DMS 273 treated with DMSO at 0.1 percent for 48 hours (cell line): ENCODE results near the gene ATXN7L1.
A peak's percentile ranks its signal among the peaks of the same experiment; 100 is the strongest.

ENCODE experiments used
- DNase-seq: peaks from one replicate; lab custom pipeline; 2025; lab: John Stamatoyannopoulos, UW

The ATXN7L1 gene

GRCh38 chr7:105583061-105583460 lies 293.3 kb downstream of the ATXN7L1 start:
- no peak for DNase-seq

GRCh38 chr7:105581066-105581811 lies 295.2 kb downstream of the ATXN7L1 start, which contains the start of gene EFCAB10:
TSS of gene EFCAB10 (minus strand) at chr7:105581493. CDS start at chr7:105581463, 30 bp downstream.
- DNase-seq: peak; percentile 47

- DNase-seq: no peak
Observed at GRCh38 chr7:105580022-105580740, 296.2 kb downstream of the ATXN7L1 start.

GRCh38 chr7:105578496-105578895 lies 297.9 kb downstream of the ATXN7L1 start:
- no peak for DNase-seq

- DNase-seq: no peak
Observed at GRCh38 chr7:105577251-105577650, 299.1 kb downstream of the ATXN7L1 start.

- DNase-seq: no peak
Observed at GRCh38 chr7:105571891-105572290, 304.5 kb downstream of the ATXN7L1 start.

GRCh38 chr7:105567821-105568220 lies 308.6 kb downstream of the ATXN7L1 start:
- no peak for DNase-seq

- DNase-seq: no peak
Observed at GRCh38 chr7:105567024-105567423, 309.4 kb downstream of the ATXN7L1 start.

- no peak for DNase-seq
Observed at GRCh38 chr7:105565190-105565589, 311.2 kb downstream of the ATXN7L1 start.

- no peak for DNase-seq
Observed at GRCh38 chr7:105559926-105560325, 316.5 kb downstream of the ATXN7L1 start.
